ENCODE measurements around the gene UTP20.

- TF ChIP-seq CTCF (conservative IDR thresholded peaks at IDR 0.05 in 1 of 2, IDR thresholded peaks at IDR 0.05 in 1 of 2; ENCODE audit: extremely low read depth in 1 of 2, insufficient read depth in 1 of 2, low read depth in 1 of 2, low read length in 2 of 2), result no peak
- no peak for TF ChIP-seq EZH2 (IDR thresholded peaks at IDR 0.05; ENCODE audit: borderline replicate concordance, low read length)
Measured at GRCh38 chr12:101407049-101407435, 127.1 kb downstream of the UTP20 start.

All from mammary epithelial cell (primary cell).